ENCODE data around the gene NHERF1. TPM values are rescaled to one million over a fixed set of nuclear protein-coding genes. Genes with fewer than 3 reads are reported as not detected.

The NHERF1 gene
- total and polyA plus RNA-seq, 2 of the 8 experiments (the other 6 are each of a cell fraction or from before 2014, with no cell fraction given), result 92.9 to 99.2 TPM

DNA sequence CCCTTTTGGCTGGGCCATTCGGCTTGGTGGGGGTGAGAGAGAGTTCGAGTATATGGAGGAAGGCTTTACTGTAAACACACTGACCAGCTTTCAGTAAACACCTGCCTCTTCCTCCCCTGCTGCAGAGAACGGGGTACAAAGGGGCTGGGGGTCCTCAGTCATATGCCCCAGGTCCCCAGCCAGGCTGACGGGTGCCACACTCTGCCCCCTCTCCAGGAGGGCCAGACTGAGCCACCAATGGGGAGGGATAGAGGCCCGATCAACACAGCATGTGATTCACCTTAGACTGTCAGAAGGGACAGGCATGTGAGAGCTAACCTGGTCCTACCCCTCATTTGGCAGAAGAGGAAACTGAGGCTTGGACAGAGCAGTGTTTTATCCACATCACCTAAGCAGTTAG lies 13.0 kb downstream of the NHERF1 start:
- H3K14ac ChIP-seq (ENCODE audit: insufficient read length), result no peak overlapping the region
- no peak for DNase-seq (ENCODE audit: low read depth in 1 of 2, low spot score in 2 of 2)
- no peak overlapping the region for H3K4me3 ChIP-seq (ENCODE audit: extremely low read depth in 1 of 4, insufficient read depth in 2 of 4, low read depth in 3 of 4, low read length in 4 of 4)
- ChIA-PET CTCF (ENCODE audit: partially characterized antibody) (interaction anchor here (6.3 to 15.7 kb wide), 4 partner anchors 10 to 24 kb away, joined by 45 to 231 read pairs (median 112); partner anchors contain the start of genes NAT9 and RAB37), POLR2A (ENCODE audit: partially characterized antibody) (interaction anchor here (0.5 to 6.5 kb wide), 4 partner anchors 10 to 98 kb away, joined by 3 to 70 read pairs (median 24); partner anchors contain the start of genes NAT9 and NHERF1)
- peaks cover 22% of the 10 kb centered on the region for H3K79me1 ChIP-seq (ENCODE audit: low read depth, low read length)
- H2BK5ac ChIP-seq (ENCODE audit: low read depth, low read length), result 0 out of 2 replicates have a peak overlapping the region, but pooled peaks have one; percentile 78
- H3K9me3 ChIP-seq (ENCODE audit: insufficient read depth in 2 of 2, low read depth in 1 of 2, low read length in 1 of 2), result no peaks in the 10 kb centered on the region
- H3K27me3 ChIP-seq (replicated peaks in 1 of 4; ENCODE audit: control insufficient read depth in 3 of 4, extremely low read depth in 1 of 4, insufficient read depth in 3 of 4, low read length in 3 of 4), result no peaks in the 10 kb centered on the region
- peak overlapping the region; percentile 87 for H3K4ac ChIP-seq (replicated peaks; ENCODE audit: insufficient read length, low read depth, low read length)
- no peak for FAIRE-seq
- H4K5ac ChIP-seq (ENCODE audit: insufficient read length, low read depth, low read length), result no peak overlapping the region
- H4K91ac ChIP-seq (replicated peaks; ENCODE audit: insufficient read length, low read length), result peak overlapping the region; percentile 62
- H3K23ac ChIP-seq (ENCODE audit: insufficient read length), result no peak overlapping the region
- H3K23me2 ChIP-seq (ENCODE audit: low read depth, low read length), result no peaks in the 10 kb centered on the region
- H4K20me1 ChIP-seq (replicated peaks in 1 of 2; ENCODE audit: control insufficient read depth in 1 of 2, insufficient read depth in 2 of 2, low read length in 2 of 2), result peaks cover 3 to 14% of the 10 kb centered on the region in 2 experiments
- H3K4me2 ChIP-seq (ENCODE audit: insufficient read depth in 1 of 2, low read depth in 2 of 2, low read length in 2 of 2), result peak overlapping the region in 1 of 2 experiments; percentile 59; a peak in 1 of 4 replicates
- no peak overlapping the region for H2BK15ac ChIP-seq (ENCODE audit: low read length)
- H2BK120ac ChIP-seq (replicated peaks; ENCODE audit: low read depth, low read length), result no peak overlapping the region
- peaks cover 10 to 70% (median 52%) of the 10 kb centered on the region in 4 experiments for H3K4me1 ChIP-seq (replicated peaks in 1 of 4; ENCODE audit: control insufficient read depth in 3 of 4, insufficient read depth in 4 of 4, low read length in 3 of 4)
- peaks cover 0 to 48% of the 10 kb centered on the region in 2 experiments; a peak in 2 of 4 replicates for H3K79me2 ChIP-seq (ENCODE audit: control insufficient read depth in 1 of 2, insufficient read depth in 2 of 2, low read length in 2 of 2)
- H3K9ac ChIP-seq (replicated peaks in 1 of 4; ENCODE audit: extremely low read depth in 1 of 4, low read depth in 3 of 4, low read length in 3 of 4), result no peak overlapping the region
- no peak overlapping the region for H2AFZ ChIP-seq (ENCODE audit: low read length)
- H4K8ac ChIP-seq (ENCODE audit: extremely low read depth, insufficient read depth, low read length), result no peak overlapping the region; the same call in 1 of the 2 replicates
- H3K18ac ChIP-seq (ENCODE audit: extremely low read depth, low read length), result peak overlapping the region; percentile 75
- H3K36me3 ChIP-seq (ENCODE audit: control insufficient read depth in 2 of 4, insufficient read depth in 4 of 4, low read length in 3 of 4), result peaks cover 0 to 4% (median 0%) of the 10 kb centered on the region in 4 experiments; a peak in 1 of 8 replicates
- 0 out of 2 replicates have a peak overlapping the region, but pooled peaks have one; percentile 32 for H2BK20ac ChIP-seq (ENCODE audit: low read length)
- WGBS, 2 experiments (ENCODE audit: extremely low coverage in 1 of 2, insufficient coverage in 1 of 2, insufficient read length in 1 of 2, insufficient replicate concordance in 2 of 2, low coverage in 1 of 2, low lambda C conversion rate in 2 of 2, missing lambda C conversion rate in 1 of 2), result 93% methylated on average over 5 of the region's 5 CpGs; no CpG with 5 or more reads in 1 of the 2 experiments
- peak overlapping the region; percentile 51; the same call in 1 of the 2 replicates for H3K27ac ChIP-seq (ENCODE audit: low read depth, low read length)
- H2BK12ac ChIP-seq (ENCODE audit: low read depth, low read length), result no peak overlapping the region
- H3K56ac ChIP-seq (replicated peaks; ENCODE audit: insufficient read length, low read depth, low read length), result no peak overlapping the region
- peak overlapping the region; percentile 65; the same call in 1 of the 2 replicates for H2AK5ac ChIP-seq (ENCODE audit: low read depth, low read length)
- TF ChIP-seq SP2 (IDR thresholded peaks at IDR 0.05; ENCODE audit: low read length) (no peak), FOSL1 (IDR thresholded peaks at IDR 0.05; ENCODE audit: insufficient read depth, low read depth, low read length) (no peak), CHD1 (IDR thresholded peaks at IDR 0.05; ENCODE audit: low read depth, low read length) (no peak), POLR2A (IDR thresholded peaks at IDR 0.05; ENCODE audit: control extremely low read depth in 1 of 2, low read depth in 2 of 2, low read length in 2 of 2) (no peak), SAP30 (IDR thresholded peaks at IDR 0.05; ENCODE audit: insufficient read depth, insufficient replicate concordance, low read length) (no peak), TAF1 (IDR thresholded peaks at IDR 0.05; ENCODE audit: low read depth, low read length) (no peak), ZNF274 (IDR thresholded peaks at IDR 0.05; ENCODE audit: borderline replicate concordance, extremely low read depth, low read length) (no peak), TEAD4 (IDR thresholded peaks at IDR 0.05; ENCODE audit: low read depth, low read length) (no peak), KDM4A (IDR thresholded peaks at IDR 0.05; ENCODE audit: low read depth, low read length, severe bottlenecking) (no peak), CBX8 (IDR thresholded peaks at IDR 0.05; ENCODE audit: borderline replicate concordance, low read depth, low read length) (no peak), NANOG (IDR thresholded peaks at IDR 0.05; ENCODE audit: insufficient read depth, low read depth, low read length, poor library complexity, severe bottlenecking) (no peak), HDAC6 (IDR thresholded peaks at IDR 0.05; ENCODE audit: low read depth, low read length) (no peak)
- TF ChIP-seq, protein P1, sequence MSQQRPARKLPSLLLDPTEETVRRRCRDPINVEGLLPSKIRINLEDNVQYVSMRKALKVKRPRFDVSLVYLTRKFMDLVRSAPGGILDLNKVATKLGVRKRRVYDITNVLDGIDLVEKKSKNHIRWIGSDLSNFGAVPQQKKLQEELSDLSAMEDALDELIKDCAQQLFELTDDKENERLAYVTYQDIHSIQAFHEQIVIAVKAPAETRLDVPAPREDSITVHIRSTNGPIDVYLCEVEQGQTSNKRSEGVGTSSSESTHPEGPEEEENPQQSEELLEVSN (IDR thresholded peaks at IDR 0.05), result no peak

All from H1 (cell line).